Suppressor macrophage treated with lipopolysaccharide for 1 hour (primary cell): Measurements from ENCODE around the gene HOXD4.

Source experiments
- DNase-seq, 3 donors: peaks; one replicate each; pipeline ENCODE4 v3.0.0-alpha.2; 2020 to 2022

HOXD4 gene

DNA sequence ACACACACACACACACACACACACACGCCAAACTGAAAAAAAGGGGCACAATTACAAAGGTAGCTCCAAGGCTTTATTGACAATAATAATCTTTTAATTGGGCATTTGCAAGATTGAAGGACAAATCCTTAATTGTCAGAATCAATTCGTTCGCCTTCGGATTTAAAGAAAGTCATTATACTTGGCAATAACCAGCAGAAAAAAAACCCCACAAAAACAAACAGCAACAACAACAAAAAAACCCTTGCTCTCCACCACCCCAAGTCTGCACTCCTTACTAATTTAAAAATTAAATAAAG, 23.6 kb upstream of the HOXD4 start:
- DNase-seq, result no peak

DNA sequence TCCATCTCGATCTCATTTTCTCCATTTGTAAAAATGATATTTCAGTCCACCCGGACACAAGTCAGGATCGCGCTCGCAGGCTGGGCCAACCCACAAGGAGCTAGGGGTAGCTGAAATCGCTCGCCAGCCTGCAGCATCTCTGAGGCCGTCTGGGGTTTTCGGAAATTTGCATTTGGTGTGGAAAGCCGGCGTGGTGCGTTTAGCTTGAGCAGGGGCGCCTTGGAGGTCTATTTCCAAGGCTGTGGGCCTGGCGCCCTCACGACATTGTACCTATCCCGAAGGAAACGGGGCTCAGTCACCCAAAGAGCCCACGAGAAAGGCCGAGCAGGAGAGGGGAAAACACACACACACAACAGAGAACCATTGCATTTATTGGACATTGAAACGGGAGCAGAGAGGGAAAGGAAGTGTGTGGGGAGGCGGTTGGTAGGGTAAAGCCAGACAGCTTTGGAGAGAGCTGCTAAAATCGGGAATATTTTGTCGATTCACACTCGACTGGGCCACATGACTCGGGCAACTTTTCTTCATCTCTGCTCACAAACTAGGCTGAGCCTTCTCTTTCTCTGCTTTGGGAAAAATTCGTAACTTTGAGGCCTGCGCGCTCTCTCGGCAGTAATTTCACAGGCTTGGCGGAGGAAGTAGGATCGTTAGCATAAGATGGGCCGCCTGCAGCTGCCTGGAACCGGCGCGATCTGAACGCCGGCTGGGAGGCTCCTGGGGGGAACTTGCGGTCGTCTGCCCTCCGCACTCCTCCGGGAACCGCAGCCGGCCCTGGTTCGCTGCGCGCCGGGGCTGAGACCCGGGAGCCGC, 23.0 kb upstream of the HOXD4 start:
- no peak for DNase-seq

DNA sequence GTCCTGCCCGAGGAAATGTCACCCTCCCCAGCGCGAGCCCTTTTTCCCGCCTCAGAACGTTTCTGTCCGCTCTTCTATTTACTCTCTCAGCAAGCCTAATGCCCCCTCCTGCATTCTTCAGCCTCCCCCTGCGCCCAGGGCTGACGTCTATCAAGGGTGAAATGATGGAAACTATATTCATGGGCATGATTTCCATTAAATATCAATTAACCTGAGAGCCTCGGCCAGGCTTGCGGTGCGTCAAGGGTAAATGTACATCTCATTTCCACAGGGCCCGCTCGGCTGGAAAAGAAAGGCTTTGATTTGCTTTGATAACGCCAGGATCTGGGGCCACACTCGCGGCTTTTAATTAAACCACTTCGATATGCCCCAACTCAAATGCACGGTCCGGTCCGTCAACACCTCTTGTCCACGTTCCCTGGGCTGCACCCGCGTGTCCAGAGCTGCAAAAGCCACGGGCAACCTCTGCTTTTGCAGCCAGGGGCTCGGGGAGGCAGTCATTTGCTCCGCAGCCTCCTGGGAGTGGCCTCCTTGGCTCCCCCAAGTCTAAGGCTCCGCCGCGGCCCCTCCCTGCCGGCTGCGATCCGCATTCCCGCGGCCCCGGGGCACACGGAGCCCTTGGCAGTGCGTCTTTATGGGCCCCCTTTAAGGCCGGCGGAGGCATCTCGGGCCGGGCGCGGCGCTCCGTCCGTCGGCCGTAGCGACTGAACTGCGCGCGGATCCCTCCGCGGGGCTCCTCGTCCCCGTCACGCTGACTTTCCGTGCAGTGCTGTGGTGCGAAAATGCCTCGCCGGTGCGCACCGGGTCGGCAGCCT, 22.2 kb upstream of the HOXD4 start, which contains the start of gene HOXD8:
TSS of gene HOXD8 (plus strand) at position 724 of the 815 bp plus-strand sequence. CDS start 662 bp downstream, outside the sequence.
- peak; percentile 41 to 69 (median 49) for DNase-seq

DNA sequence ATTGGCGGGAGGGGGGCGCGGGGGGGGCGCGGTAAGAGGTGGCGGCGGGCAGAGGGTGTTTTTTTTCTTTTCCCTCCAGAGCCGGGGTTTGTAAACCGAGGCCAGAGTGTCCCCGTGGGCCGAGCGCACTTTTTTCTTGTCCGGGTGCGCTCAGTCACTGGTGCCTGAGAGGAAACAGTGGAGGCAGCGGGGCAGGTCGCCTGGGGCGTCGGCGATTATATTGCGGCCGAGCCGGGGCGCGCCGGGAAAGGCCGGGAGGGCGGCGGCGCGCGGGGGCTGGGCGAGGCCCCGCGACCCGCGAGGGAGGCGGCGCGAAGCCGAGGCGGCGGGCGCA, 21.6 kb upstream of the HOXD4 start:
- DNase-seq, result no peak

DNA sequence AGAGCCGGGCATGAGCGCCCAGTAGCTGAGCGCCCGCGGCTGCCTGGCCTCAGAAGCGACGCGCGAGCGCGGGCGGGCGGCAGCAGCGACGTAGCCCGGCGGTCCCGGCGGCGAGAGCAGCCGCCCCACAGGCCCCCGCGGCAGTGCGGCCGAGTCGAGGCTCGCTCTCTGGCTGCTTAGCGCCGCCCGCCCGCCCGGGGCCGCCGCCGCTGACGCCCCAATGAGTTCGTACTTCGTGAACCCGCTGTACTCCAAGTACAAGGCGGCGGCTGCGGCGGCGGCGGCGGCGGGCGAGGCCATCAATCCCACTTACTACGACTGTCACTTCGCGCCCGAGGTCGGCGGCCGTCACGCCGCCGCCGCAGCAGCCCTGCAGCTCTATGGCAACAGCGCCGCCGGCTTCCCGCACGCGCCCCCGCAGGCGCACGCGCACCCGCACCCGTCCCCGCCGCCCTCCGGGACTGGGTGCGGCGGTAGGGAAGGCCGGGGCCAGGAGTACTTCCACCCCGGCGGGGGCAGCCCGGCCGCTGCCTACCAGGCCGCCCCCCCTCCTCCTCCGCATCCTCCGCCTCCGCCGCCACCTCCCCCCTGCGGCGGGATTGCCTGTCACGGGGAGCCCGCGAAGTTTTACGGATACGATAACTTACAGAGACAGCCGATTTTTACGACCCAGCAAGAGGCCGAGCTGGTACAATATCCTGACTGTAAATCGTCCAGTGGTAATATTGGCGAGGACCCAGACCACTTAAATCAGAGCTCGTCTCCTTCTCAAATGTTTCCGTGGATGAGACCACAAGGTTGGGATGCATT, 21.0 kb upstream of the HOXD4 start:
- DNase-seq, result peak in 2 of 3 donors; percentile 49 to 59

DNA sequence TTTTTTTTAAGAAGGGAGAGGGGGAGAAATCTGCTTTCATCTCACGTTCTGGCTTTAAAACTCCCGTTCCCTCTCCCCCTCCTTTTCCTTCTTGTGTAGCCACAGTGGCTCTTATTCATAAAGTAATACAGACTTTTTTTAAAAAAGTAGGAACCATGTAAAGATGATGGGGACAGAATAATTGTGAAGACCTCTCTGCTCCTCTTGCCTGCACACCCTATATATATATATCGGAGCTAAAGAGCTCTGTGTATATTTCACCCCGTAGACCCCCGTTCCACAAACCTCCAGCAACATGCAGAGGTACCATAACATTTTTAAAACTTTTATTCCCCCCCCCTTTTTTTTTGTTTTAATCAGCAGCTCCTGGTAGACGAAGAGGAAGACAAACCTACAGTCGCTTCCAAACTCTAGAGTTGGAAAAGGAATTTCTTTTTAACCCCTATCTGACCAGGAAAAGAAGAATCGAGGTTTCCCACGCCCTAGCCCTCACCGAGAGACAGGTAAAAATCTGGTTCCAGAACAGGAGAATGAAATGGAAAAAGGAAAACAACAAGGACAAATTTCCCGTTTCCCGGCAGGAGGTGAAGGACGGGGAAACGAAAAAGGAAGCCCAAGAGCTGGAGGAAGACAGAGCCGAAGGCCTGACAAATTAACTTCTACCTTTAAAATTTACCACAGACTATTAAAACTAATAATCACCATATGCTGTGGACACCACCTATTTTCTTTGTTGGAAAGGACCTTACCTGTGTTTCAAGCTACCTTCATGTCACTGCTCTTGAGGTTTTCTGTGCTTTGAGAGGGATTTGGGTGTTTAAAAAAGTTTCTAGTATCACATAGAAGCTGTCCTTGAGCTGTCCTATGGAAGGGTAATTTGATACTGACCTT, 20.1 kb upstream of the HOXD4 start:
- DNase-seq, result no peak

DNA sequence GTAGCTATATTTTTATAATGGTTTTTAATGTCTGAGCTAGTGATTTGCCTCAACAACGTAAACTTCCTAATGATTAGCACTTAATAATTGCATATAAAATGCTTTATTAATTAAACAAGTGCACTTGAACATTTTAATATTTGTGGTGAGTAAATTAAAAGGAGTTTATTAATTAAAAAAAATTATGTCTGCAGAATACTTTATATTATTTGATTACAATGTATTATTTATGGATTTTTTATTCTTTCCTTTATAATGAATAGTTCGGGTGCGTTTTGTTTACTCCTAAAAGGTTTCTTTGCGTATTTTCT, 19.5 kb upstream of the HOXD4 start:
- no peak for DNase-seq

DNA sequence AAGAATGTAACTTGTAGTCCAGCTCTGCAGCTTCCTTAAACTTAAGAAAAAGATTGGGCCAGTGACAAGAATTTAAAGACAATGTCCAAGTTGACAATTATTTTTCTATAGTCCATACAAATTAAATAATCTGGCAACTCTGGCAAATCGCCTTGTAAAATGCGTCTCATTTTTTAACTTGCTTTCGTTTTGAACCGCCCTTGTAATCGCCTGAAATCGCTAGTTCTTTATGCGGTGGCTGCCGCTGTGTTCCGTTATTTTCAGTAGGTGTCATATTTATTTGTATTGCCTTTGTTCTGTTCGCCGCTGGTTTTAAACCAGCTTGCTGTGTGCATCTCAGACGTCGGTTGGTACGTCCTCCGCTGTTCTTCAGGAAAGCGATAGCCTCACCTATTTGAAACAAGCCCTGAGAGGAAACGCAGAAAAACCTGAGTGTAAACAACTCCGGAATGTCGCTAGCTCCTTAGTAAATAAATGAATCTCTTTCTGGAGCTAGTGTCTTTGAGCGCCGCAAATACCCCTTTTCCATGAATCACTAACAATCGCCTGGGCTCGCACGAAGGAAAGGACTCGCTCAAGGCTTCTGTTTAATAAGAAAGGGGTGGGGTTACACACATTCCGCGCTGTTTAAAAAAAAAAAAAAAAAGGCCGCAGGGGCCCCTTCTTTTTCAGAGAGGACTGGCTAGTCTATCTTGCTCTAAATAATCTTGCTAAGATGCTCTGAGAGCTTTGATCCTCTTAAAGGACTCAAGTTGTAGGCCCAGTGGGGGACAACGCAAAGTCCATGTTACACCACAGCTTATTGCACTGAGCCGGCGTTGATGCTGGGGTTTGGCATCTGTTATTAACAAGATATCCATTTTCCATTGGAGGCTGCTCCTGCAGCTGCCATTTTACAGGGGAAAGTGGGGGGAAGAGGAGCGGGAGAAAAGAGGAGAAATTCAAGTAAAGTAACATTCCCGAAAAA, 18.9 kb upstream of the HOXD4 start:
- peak; percentile 38 to 49 (median 45) for DNase-seq

DNA sequence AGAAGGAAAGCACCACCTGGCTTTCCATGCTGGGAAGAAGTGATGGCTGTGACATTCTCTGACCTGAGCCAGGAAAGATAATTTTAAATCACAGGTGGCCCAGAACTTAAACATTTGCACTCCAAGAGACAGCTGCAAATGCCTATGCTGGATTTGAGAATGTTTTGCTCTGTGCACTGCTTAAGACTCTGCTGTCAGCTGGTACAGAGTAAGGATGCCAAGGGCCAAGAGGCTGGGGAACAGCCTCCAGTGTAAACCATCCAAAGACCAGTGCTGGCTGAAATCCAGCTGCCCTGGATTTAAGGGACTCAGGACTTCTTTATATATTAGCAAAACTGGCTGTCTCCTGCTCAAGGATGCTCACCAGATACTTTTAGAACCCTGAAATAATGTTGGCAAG, 18.0 kb upstream of the HOXD4 start:
- no peak for DNase-seq

DNA sequence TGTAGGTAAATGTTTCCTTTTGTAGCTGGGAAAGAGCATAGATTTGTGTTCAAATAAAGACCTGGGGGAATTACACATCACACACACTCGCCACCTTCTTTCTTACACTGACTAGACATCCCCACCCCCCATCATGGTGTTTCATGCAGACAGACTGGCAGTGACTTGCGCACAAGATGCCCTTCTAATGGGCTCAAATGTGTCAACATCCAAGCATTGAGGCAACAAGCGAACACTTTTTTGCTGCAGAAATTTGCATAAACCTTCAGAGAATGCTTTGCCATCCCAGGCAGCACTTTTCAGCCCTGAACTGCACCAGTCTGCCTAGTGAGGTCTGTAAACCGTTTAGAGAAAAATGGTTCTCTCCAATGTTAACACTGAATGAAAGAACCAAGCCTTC, 17.3 kb upstream of the HOXD4 start:
- DNase-seq, result no peak

DNA sequence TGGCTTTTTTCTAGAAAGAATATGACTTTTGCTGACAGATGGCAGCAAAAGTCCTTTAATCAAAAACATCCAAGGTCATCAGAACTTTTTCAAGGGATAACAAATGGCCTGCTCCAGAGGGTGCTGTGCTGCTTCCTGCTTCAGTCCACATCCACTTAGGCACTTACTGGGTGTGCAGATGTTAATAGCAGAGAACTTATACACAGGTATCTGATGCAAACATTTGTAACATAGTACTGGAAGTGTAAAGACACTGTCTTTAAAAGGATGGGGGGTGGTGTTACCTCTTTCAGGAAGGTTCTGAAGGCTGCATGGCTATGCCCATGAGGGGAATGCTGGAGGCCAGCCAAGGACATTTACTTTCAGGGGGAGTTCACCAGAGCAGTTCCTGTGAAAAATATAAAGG, 16.3 kb upstream of the HOXD4 start:
- DNase-seq, result no peak

DNA sequence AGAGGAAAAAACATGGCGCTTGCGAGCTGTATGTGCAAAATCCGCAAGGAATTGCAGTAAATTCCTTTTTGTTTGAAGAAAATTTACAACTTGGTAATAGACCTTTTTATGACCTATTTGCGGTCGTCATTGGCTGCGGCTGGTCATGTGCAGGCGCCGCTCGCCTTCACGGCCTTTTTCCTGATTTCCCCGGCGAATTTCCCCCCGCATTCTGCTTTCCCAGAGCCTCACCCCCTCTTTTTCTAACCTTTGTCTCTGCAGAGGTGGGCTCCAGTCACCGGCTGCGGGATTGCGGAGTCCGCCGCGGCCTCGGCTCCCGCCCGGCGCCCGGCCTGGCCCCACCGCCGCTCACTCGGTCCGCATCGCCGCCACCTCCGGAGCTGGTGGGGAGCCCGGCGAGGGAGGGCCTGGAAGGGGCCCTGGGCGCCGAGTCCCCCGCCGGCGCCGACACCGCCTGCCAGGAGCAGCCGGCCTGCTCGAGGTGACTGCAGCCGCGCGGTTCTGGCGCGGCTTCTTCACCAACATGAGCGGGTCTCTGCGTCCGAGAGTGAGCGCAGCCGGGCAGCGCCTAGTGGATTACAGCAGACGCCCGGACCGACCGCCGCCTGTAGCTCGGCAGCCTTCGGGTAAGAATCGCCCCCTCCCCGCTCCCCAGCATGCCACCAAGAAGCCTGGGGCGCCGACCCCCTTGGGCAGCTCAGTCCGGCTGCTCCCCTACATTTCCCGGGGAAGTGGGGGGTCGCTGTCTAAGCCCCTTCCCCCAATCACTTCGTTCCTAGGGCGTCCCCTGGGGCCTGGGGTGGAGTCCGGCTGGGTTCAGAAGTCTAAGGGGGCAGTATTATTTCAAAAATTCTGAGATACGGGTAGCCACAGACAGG, 14.7 kb upstream of the HOXD4 start:
- peak in 1 of 3 donors; percentile 32 for DNase-seq

DNA sequence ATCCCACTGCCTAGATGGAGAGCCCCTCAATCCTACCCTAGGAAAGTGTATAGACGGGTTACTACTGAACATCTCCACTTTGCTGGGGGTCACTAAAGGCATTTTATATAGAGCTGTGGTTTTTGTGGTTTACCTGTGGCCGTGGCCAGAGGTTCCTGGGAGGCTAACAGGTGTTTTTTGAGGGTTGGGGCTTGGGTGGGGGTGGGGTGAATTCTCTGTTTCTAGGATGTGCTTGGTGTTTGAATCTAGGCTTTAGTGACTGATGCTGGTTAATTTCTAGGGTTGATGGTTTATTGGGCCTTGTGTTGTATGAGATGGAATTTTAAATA, 14.1 kb upstream of the HOXD4 start:
- no peak for DNase-seq

DNA sequence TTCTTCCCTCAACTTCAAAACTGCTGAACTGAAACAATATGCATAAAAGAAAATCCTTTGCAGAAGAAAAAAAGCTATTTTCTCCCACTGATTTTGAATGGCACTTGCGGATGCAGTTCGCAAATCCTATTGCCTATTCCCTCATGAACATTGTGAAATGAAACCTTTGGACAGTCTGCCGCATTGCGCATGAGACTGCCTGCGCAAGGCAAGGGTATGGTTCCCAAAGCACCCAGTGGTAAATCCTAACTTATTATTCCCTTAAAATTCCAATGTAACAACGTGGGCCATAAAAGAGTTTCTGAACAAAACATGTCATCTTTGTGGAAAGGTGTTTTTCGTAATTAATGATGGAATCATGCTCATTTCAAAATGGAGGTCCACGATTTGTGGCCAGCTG, 13.4 kb upstream of the HOXD4 start:
- no peak for DNase-seq

DNA sequence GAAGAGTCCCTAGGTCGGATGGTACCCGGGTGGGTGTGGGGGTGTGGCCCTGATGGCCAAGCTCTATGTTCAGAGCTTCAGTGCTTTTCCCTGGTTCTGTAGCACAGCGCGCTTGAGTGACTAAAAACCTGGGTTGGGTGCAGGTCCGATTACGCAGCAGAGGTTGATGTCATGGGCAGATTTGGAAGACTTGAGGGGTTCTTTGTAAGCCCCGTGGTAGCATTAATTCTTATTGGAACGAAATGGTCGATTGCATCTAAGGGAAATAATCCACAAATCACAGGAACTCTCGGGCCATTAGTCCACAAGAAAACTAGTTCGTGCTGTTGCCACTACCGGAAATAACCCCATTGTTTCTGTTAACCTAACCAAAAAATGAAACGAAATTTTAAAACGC, 12.8 kb upstream of the HOXD4 start:
- no peak for DNase-seq

DNA sequence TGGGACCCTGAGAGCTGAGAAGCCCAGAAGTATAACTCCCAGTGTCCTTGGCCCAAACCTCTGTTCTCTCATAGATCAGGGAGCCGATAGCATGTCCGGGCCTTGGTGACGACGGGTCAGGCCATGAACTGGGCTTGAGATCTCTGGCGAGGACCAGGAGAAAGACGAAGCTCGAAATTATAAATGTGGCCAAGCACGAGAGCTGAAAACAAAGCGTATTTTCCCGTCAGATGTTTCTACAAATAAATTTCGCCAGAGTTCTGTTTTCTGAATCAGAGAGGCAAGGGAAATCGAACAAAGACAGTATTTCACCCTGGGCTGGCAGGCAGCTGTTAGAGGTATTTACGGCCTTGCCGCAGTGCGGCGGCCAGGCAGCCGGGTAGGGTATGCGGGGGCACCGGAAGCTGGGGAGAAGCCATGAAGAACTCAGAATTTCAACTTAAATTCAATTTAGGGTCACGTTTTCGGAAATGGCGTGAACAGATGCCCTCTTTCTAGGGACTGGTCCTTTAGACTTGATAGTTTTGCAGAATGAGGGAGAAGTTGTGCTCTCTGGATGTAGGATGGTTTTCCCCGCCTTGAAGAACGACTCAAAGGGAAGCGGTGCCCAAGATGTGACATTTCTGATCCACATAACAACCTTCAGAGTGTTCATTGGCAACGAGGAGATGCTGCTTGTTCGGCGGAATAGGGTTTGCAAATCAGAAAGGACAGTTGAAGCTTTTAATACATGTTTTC, 12.3 kb upstream of the HOXD4 start:
- no peak for DNase-seq

DNA sequence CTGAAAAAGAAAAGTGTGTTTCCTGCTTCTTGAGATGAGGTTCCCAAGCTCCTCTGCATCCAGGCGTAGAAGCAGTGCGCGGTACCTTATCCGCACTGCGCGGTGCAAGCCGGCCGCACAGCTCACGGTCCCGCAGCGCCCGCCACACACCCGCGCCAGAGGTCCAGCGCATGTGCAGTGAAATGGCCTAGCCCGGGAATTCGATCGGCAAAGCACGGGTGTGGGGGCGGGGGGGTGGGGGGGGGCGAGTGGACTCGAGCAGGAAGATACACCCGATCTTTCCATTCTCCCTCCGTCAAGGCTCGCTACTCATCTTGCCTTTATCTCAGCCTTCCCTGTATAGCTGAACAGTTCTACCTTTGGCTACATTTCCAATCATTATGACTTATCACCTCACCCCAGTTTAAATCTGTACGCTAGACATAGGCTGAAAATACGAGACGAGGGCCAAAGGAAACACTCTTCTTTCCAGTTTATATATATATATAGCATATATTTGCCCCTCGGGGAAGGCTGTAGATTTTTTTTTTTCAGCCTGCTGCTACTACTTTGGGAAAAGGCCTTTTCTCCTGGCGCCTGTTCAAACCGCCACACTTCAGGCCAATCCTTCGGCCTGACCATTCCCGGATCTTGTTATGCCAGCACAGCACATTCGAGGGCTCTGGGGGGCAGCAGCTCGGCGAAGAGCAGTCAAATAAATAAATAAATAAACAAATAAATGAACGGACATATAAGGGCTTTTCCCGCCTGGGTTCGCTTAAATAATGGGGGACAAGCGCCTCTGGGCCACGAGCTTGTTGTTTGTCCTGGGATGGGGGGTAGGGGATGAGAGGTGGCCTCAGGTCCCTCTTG, 11.5 kb upstream of the HOXD4 start:
- DNase-seq, result no peak

DNA sequence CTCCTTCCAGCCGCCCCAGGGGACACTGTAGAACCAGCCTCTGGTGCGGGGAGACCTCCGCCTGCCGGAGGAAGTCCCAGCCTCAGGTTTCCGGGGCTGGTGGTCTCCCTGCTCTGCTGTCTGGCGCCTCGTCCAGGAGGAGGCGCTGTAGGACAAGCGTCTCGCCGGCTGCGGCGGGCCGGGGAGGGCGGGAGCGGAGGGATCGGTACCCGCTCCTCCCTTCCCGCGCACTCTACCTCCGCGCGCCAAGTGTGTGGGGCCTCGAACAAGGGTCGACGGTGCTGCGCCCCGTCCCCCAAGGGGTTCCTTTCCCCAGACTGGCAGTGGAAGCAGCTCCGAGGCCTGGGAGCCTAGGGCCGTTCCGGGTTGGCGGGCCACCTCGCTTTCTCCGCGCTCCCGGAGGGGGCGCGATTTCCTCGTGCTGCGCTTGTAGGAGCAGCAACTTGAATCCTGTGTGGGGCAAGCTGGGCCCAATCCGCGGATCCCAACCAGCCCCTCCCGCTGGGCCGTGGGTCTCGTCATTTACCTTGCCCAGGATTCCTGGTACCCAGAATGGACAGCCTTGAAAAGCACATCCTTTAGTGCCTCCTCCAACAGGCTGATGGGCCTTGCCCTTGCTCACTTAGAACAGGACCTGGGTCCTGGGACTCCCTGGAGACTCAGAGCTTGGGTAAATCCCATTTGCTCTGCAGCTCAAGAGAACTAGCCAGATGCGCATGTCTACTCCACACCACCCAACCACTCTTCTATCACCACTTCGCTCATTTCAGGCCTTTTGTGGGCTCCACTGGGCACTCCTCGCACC, 10.6 kb upstream of the HOXD4 start:
- peak; percentile 64 to 83 (median 70) for DNase-seq
